GM18951 (cell line): Measurements from ENCODE around the gene EGR2.

Experiments used
- POLR2A ChIP-seq: IDR thresholded peaks from 4 replicates; pipeline ENCODE4 v1.6.1; 2011; ENCODE audit warnings: mild to moderate bottlenecking; ENCODE audit not compliant: insufficient read length, insufficient read depth; ENCODE audit errors: extremely low read depth
- in situ Hi-C: fragments of 300-500 bp; cut with MboI; formaldehyde crosslinking; loops from one replicate; pipeline ENCODE4 v1.12.0; 2022; ENCODE audit warnings: low sequenced_read_pairs, mixed read lengths, inconsistent platforms; ENCODE audit not compliant: unreplicated experiment

The EGR2 gene

GRCh38 chr10:62816331-62817120 lies at the start of gene EGR2:
TSS of gene EGR2 (minus strand) at chr10:62816366. CDS start at chr10:62816029, 337 bp downstream.
- TF ChIP-seq POLR2A, result peak; percentile 46
- in situ Hi-C loops, result loop anchor here (10.0 kb wide), 1 partner anchor 202 kb away; no protein-coding TSS in a partner anchor

DNA sequence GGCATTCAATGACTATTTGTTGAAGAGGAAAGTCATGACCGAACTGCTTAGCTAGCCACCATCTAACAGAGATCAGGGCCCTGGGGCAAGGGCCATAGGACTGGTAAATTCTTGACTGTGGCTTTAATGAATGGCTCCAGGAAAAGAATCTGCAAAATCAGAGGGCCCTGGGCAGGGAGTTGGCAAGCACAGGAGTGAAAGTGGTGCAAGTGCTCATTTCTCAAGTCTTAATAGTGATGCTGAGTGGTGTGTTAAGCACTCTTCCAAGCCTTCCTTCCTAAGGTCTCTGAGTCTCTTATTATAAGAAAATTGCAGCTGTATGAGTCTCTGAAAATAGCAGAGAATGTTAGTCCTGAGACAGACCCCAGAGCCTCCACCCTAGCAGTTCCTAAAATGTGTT lies 46.3 kb upstream of the EGR2 start:
- in situ Hi-C loops, result no loop called here
- TF ChIP-seq POLR2A, result no peak

DNA sequence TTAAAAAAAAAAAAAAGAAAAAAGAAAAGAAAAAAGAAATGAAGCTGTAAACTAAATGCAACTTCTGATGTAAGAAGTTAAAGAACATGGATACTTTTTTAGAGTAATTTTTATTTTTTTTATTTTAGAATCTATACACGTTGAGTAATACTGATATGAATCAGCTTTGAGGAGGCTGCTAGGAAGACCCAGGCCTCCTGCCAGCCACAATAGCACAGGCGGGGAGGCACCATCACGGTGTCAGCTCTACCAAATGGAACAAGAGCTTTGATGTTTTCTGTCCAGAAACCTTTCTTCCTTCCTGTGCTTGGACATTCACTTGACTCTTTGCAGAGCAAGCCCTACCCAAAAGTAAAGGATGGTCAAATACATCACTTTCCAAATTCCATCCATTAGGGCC lies 45.3 kb upstream of the EGR2 start:
- no peak for TF ChIP-seq POLR2A

DNA sequence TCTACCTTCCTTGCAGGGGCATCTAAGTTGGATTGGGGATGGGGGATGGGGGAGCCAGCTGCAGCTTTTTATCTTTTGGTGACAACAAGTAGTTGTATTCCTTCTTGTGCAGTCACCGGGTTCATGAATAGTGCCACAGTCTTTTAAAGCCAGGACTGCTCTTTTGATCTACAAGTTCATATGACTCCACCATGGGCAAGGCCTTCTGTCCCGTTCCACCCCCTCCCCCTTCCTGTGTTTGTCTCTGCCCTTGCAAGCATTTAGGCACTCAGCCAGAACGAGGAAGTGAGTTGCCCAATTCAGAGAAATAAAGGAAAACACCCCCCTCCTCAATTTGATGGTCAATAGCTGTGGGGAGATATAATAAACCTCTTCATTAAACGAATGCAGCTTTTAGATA lies 44.8 kb upstream of the EGR2 start:
- TF ChIP-seq POLR2A, result no peak
- in situ Hi-C loops, result no loop called here

More for the DNA sequence above, 45.3 kb upstream of the EGR2 start:
- in situ Hi-C loops, result no loop called here

DNA sequence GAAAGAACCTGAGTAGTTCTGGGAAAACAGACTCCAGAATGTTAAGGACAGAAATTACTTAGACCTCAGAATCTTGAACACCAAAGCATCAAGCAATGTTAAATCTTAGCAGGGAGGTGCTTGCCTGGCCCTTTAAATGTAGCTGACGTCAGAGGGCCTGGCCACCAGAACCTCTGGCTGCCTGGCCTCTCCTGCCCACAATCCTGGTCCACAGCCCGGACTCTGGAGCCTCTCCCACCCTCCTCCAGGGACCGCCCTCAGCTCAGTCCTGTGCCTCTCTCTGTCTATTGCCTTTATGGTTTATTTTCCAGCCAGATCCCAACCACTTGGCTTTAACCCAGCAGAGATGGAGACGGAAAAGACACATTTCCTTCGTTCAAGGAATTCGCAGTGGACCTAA lies 42.2 kb upstream of the EGR2 start:
- in situ Hi-C loops, result no loop called here

GRCh38 chr10:62856021-62856420 lies 39.9 kb upstream of the EGR2 start:
- in situ Hi-C loops, result no loop called here
- TF ChIP-seq POLR2A, result no peak

More for the DNA sequence above, 42.2 kb upstream of the EGR2 start:
- no peak for TF ChIP-seq POLR2A

DNA sequence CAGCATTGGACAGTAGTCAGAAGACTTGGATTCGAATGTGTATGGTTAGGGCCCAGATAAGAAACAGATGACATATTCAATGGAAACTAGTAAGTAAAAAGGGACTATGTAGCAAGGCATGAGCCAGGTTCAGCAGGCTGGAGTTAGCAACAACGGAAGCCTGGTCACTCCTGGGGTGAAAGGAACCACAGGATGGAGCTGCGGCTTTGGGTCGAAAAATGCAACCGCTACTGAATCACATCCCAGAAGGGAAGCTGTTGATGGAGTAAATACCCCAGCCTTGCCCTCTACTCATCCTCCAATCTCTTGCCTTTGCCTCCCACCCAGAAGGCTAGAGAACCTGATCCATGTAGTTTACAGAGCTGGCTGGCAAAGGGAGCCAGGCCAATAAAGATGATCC lies 37.5 kb upstream of the EGR2 start:
- in situ Hi-C loops, result no loop called here
- TF ChIP-seq POLR2A, result no peak

GRCh38 chr10:62852961-62853702 lies 37.0 kb upstream of the EGR2 start:
- in situ Hi-C loops, result no loop called here
- no peak for TF ChIP-seq POLR2A

- in situ Hi-C loops, result no loop called here
- TF ChIP-seq POLR2A, result no peak
Observed at GRCh38 chr10:62851442-62851841, 35.3 kb upstream of the EGR2 start.

- in situ Hi-C loops, result no loop called here
- no peak for TF ChIP-seq POLR2A
Observed at GRCh38 chr10:62850646-62851045, 34.5 kb upstream of the EGR2 start.

DNA sequence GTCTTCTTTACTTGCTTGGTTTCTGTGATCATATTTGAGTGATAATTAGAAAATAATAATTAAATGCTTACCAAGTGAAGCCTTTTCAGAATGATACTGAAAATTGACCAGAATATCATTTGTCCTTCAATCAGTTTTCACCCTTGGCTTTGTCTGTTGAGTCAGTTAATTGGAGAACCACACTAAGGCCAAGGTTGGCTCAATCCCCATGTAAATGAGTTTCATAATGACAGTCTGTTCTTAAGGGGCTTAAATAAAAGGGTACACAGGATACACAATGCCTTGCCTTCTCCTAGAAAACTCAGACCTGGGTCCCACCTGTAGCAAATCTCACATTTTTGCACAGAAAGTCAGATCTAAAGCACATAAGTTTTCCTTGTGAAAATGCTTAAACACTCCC lies 31.3 kb upstream of the EGR2 start:
- in situ Hi-C loops, result no loop called here
- no peak for TF ChIP-seq POLR2A

GRCh38 chr10:62844280-62845011 lies 28.3 kb upstream of the EGR2 start:
- in situ Hi-C loops, result no loop called here

DNA sequence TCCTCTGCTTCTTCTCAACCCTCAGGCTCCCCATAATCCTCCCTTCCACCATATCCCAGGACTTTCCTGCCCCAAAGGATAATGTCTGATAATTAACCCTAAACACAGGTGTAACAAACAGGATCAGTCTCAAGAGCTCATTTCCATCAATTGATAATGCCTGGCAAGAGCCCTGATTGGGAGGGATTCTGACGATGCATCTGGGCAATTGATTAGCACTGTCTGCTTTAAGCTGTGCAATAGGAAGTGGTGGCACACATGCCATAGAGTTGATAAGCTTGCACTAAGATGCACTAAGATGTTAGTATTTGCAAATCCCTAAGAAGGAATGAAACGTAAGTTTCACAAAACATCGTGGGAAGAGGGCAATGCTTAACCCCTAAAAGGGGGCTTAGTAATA lies 27.4 kb upstream of the EGR2 start:
- no peak for TF ChIP-seq POLR2A
- in situ Hi-C loops, result no loop called here

More at GRCh38 chr10:62844280-62845011, 28.3 kb upstream of the EGR2 start:
- no peak for TF ChIP-seq POLR2A

DNA sequence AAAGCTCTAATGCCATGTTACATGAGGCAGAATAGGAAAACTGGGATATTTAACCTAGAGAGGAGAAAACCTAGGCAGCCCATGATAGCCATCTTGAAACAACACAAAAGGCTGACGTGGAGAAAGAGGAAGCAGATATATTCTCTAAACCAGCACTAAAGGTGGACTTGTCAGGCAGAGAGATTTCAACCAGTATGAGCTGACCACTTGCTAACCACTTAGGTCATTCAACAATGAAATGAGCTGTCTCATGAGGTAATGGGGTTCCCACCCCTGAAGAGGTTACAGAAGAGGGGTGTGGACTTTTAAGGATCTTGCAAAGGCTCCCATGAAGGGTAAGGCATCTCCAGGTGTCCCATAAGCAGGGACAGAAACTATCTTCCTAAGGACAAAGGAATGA lies 26.8 kb upstream of the EGR2 start:
- no peak for TF ChIP-seq POLR2A
- in situ Hi-C loops, result no loop called here

DNA sequence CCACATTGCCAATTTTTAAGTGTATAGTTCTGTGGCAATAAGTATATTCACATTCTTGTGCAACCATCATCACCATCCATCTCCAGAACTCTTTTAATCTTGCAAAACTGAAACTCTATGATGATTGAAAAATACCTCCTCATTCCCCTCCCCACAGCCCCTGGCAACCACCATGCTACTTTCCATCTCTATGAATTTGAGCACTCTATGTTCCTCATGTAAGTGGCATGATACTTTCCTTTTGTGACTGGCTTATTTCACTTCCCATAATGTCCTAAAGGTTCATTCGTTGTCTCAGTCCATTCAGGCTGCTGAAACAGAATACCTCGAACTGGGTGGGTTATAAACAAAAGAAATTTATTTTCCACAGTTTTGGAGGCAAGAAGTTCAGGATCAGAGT lies 23.4 kb upstream of the EGR2 start:
- TF ChIP-seq POLR2A, result no peak
- in situ Hi-C loops, result no loop called here
